Measurements from ENCODE around the gene IFT22.

GRCh38 chr7:101363196-101363733 lies 41.7 kb upstream of the IFT22 start:
- TF ChIP-seq ZNF48 (tag by site-specific recombination; IDR thresholded peaks at IDR 0.05), result no peak
- TF ChIP-seq CTCF (tag by site-specific recombination; IDR thresholded peaks at IDR 0.05), result no peak
- TF ChIP-seq GLIS2 (tag by site-specific recombination; IDR thresholded peaks at IDR 0.05), result no peak
- TF ChIP-seq ZNF138 (tag by site-specific recombination; IDR thresholded peaks at IDR 0.05; ENCODE audit: borderline replicate concordance), result no peak
- no peak for TF ChIP-seq ZNF670 (tag by site-specific recombination; IDR thresholded peaks at IDR 0.05; ENCODE audit: low read depth)
- no peak for TF ChIP-seq ZNF19 (tag by site-specific recombination; IDR thresholded peaks at IDR 0.05; ENCODE audit: low read depth)
- TF ChIP-seq HOXA7 (CRISPR knock-in tag; IDR thresholded peaks at IDR 0.05; ENCODE audit: borderline replicate concordance), result no peak
- no peak for TF ChIP-seq ZNF423 (tag by site-specific recombination; IDR thresholded peaks at IDR 0.05)
- no peak for TF ChIP-seq ZNF274 (IDR thresholded peaks at IDR 0.05; ENCODE audit: low read length)
- no peak for TF ChIP-seq ZNF274 (tag by site-specific recombination; IDR thresholded peaks at IDR 0.05; ENCODE audit: borderline replicate concordance)
- TF ChIP-seq SALL2 (tag by site-specific recombination; IDR thresholded peaks at IDR 0.05; ENCODE audit: borderline replicate concordance), result no peak
- TF ChIP-seq BCL11A (tag by site-specific recombination; IDR thresholded peaks at IDR 0.05; ENCODE audit: low read depth), result no peak
- no peak for TF ChIP-seq ZNF792 (tag by site-specific recombination; IDR thresholded peaks at IDR 0.05)
